Measurements from ENCODE around the gene ARL17B.
"Not testable (repeated sequence)": the region's sequence is repeated elsewhere in the genome, so short reads cannot be mapped to it uniquely, and the experiment has no call there.

DNA sequence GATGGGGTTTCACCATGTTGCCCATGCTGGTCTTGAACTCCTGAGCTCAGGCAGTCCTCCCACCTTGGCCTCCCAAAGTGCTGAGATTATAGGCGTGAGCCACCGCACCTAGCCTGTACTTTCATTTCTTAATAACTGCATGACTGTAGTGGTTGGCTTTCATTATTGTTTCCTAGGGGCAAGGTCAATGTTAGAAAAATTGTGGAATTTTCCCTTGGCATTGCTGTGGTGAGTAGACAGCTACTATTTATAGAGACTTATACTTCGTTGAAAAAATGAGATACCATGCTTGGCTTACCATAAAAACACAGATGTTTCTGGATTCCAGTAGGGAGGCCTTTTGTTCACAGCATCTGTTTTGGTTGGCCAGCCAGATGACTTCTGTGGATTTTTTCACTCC is 39.0 kb upstream of the ARL17B start:
- TF ChIP-seq, protein P1, sequence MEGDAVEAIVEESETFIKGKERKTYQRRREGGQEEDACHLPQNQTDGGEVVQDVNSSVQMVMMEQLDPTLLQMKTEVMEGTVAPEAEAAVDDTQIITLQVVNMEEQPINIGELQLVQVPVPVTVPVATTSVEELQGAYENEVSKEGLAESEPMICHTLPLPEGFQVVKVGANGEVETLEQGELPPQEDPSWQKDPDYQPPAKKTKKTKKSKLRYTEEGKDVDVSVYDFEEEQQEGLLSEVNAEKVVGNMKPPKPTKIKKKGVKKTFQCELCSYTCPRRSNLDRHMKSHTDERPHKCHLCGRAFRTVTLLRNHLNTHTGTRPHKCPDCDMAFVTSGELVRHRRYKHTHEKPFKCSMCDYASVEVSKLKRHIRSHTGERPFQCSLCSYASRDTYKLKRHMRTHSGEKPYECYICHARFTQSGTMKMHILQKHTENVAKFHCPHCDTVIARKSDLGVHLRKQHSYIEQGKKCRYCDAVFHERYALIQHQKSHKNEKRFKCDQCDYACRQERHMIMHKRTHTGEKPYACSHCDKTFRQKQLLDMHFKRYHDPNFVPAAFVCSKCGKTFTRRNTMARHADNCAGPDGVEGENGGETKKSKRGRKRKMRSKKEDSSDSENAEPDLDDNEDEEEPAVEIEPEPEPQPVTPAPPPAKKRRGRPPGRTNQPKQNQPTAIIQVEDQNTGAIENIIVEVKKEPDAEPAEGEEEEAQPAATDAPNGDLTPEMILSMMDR (conservative IDR thresholded peaks at IDR 0.05; ENCODE audit: low read length) = not testable (repeated sequence)
- not testable (repeated sequence) for TF ChIP-seq EZH2phosphoT487 (IDR thresholded peaks at IDR 0.05; ENCODE audit: borderline replicate concordance, low read depth, low read length)

Data from OCI-LY7 (cell line).